Subcutaneous adipose tissue (tissue), 4 donors: ENCODE results near the gene PPP1R13B. TPM values are rescaled to one million over a fixed set of nuclear protein-coding genes. Genes with fewer than 3 reads are reported as not detected.

ENCODE experiments used
- total RNA-seq, 4 donors: library from RNA; depleted of rRNA; stranded (reverse); fragments of >200 nt; gene quantifications; one replicate each; pipeline ENCODE4 v1.1.0, GENCODE V29; 2016
- TF ChIP-seq, protein P1 (sequence below): fragments of 450-650 bp; IDR thresholded peaks from one replicate; pipeline ENCODE4 v1.5.1; 2016; ENCODE audit warnings: low read depth, mild to moderate bottlenecking, control low read depth, antibody characterized with exemption, moderate library complexity

Gene PPP1R13B
- total RNA-seq, 4 donors from 2014 or later = 3.6 to 18.8 (median 8.6) TPM

DNA sequence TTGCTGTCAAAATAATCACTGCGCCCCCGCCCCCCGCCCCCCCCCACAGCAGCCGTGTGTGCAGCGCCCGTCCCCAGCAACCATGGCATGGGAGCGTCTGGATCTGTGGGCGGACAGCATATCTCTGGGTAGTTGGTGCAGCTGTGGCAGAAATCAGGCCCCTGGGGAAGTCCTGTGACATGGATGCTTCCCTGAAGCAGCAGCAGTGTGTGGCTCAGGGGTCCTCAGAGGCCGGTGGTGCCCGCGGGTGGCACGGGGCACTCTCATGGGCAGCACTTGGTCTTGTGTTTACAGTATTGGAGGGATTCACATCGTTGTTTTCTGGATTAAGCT, 151.3 kb downstream of the PPP1R13B start:
- TF ChIP-seq, protein P1, sequence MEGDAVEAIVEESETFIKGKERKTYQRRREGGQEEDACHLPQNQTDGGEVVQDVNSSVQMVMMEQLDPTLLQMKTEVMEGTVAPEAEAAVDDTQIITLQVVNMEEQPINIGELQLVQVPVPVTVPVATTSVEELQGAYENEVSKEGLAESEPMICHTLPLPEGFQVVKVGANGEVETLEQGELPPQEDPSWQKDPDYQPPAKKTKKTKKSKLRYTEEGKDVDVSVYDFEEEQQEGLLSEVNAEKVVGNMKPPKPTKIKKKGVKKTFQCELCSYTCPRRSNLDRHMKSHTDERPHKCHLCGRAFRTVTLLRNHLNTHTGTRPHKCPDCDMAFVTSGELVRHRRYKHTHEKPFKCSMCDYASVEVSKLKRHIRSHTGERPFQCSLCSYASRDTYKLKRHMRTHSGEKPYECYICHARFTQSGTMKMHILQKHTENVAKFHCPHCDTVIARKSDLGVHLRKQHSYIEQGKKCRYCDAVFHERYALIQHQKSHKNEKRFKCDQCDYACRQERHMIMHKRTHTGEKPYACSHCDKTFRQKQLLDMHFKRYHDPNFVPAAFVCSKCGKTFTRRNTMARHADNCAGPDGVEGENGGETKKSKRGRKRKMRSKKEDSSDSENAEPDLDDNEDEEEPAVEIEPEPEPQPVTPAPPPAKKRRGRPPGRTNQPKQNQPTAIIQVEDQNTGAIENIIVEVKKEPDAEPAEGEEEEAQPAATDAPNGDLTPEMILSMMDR = no peak

DNA sequence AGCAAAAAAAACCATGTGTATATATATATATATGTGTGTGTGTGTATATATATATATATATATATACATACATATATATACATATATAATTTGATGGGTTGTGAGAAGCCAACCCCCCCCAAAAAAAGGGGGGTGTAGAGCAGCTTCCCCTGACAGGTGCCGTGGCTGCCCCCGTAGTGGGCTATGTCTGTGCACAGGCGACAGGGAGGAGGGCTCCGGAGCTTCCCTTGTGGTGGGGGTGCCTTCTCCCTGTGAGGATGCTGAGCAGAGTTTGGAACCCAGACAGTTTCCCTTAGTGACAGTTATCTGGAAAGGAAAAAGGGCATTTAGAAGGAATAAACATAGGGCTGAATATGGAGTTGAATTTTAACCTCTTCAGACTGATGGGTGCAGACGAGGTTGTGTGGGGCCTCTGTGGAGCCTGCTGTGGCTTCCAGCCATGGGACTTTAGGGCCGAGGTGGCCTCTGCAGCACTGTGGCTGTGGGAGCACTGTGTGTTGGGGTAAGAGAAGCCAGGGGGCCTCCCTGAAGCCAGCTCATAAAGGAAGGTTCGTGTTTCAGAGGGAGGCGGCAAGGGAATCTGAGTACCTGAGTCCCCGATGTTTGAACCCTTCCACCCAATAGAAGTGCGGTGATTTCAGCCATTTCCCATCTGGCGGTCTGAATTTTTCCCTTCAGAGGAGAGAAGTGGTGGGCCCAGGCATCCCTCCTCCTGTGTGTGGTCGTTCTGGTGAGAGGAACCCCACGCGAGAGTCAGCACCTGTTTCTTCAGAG, 151.9 kb downstream of the PPP1R13B start:
- TF ChIP-seq, protein P1 = no peak

DNA sequence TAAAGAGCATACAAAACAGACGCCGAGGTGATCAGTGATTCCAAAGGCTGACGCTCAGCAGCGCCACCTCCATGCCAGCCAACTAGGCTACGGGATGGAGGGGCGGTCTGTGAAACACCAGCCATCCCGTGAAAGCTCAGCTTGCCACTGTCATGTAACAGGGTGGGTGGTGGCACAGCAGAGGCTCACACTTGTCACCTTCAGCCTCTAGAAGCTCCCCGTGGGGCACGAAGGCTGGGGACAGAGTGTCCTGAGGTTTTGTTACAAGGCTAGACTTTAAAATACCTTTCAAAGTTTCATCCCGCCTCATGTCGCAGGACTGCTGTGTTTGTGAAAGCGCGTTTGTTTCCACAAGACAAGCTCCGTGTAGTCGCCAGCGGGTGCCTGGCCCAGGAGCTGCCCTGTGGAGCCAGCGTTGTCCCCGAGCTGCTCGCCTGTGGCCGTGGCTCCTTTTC, 152.8 kb downstream of the PPP1R13B start:
- TF ChIP-seq, protein P1 = no peak

DNA sequence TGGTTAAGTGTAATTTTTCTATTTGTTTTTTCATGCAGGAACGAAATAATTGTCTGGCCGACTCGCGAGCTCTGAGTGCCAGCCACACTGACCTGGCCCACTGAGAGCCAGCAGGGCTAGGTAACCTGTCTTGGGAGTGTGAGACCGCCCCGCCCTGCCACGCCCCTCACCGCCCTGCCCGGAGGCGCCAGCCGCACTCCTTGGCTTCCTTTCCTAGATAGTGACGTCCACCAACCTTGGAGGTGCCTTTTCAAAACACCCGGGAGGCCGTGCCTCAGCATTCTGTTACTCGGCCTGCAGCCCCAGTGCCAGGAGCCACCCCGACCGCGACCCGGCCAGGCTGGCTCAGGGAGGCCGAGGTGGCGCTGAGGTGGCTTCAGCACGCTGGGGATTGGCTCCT, 153.9 kb downstream of the PPP1R13B start:
- TF ChIP-seq, protein P1 = no peak

DNA sequence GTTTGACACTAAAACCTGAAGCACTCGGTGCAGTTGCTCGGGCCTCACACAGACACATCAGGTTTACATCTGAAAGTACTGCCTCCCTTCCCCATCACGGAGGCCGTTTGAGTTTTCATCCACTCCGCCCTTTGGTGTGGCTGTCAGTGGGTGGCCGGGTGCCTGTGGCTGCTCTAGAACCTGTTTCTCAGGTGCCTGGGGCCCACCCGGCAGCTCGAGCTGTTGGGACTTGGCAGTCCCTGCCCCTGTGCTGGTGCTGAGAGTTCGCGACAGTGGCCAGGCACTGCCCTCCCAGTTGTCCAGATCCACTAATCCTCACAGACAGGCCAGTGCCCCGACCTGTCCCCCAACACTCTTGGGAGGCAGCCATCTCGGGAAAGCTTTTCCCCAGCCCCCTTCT, 154.5 kb downstream of the PPP1R13B start:
- TF ChIP-seq, protein P1 = no peak

DNA sequence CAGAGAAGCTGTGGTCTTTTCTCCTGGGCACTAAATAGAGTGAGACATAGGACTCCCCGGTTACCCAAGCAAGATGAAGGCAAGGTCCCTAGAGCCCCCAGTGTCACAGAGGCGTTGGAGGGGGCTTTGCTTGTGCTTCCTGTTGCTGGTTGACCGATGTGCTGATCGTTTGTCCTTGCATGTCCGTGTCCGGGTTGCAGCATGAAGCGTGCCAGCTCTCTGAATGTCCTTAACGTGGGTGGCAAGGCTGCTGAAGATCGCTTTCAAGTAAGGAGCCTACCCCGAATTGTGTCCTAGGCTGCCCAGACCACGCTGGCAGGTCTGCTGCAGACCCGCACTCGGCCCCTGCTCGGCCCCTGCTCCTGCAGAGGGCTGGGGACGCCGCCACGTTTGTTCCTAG, 155.2 kb downstream of the PPP1R13B start:
- TF ChIP-seq, protein P1 = no peak

DNA sequence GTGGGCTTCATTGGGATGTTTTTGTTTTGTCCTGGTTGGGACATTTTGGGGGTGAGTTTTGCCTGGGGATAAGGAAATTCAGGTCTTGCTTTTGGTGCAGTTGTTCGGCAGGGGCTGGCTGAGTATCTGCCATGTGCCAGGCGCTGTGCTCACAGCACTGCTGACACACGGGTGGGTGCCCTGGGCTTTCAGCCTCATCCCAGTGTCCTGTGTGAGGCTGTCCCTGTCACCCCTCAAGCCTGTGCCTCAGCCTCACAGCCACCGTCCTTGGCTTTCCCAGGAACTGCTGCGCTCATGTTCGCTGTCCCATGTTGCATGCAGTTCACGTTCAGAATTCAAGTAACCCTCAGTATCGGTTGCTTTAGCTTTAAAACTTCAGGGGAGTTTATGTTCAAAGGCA, 157.0 kb downstream of the PPP1R13B start:
- TF ChIP-seq, protein P1 = no peak
